VCaP (cell line): Measurements from ENCODE around the gene SCN4A.

Experiments
- H3K27ac ChIP-seq: fragments of 450-650 bp; 2 replicates; pipeline ENCODE4 v1.5.1; 2017
- CTCF ChIP-seq: fragments of 450-650 bp; conservative IDR thresholded peaks from 2 replicates; pipeline ENCODE4 v1.5.1; 2017; ENCODE audit warnings: mild to moderate bottlenecking, moderate library complexity

The SCN4A gene

GRCh38 chr17:63993368-63993985, 20.8 kb upstream of the SCN4A start:
- H3K27ac ChIP-seq = no peak overlapping the region
- no peak for TF ChIP-seq CTCF

GRCh38 chr17:63991611-63992010, 18.9 kb upstream of the SCN4A start:
- TF ChIP-seq CTCF = no peak
- H3K27ac ChIP-seq = no peak overlapping the region

- H3K27ac ChIP-seq = no peak overlapping the region
- TF ChIP-seq CTCF = no peak
Measured at GRCh38 chr17:63989622-63990345, 17.1 kb upstream of the SCN4A start.

GRCh38 chr17:63988741-63989621, 16.3 kb upstream of the SCN4A start:
- no peak overlapping the region for H3K27ac ChIP-seq
- no peak for TF ChIP-seq CTCF

GRCh38 chr17:63988127-63988478, 15.4 kb upstream of the SCN4A start:
- no peak overlapping the region for H3K27ac ChIP-seq
- no peak for TF ChIP-seq CTCF

GRCh38 chr17:63987221-63988126, 14.8 kb upstream of the SCN4A start:
- H3K27ac ChIP-seq = no peak overlapping the region
- no peak for TF ChIP-seq CTCF
